SH-SY5Y (cell line): ENCODE results near the gene FAM25A.
"Not testable (repeated sequence)": the region's sequence is repeated elsewhere in the genome, so short reads cannot be mapped to it uniquely, and the experiment has no call there.

Experiments
- GATA2 ChIP-seq: IDR thresholded peaks from 2 replicates; pipeline ENCODE4 v1.6.1; 2011; ENCODE audit warnings: mild to moderate bottlenecking, low read depth, low read length
- GATA3 ChIP-seq: IDR thresholded peaks from 2 replicates; pipeline ENCODE4 v1.6.1; 2011; ENCODE audit warnings: low read depth, mild to moderate bottlenecking, low read length, moderate library complexity

The FAM25A gene

DNA sequence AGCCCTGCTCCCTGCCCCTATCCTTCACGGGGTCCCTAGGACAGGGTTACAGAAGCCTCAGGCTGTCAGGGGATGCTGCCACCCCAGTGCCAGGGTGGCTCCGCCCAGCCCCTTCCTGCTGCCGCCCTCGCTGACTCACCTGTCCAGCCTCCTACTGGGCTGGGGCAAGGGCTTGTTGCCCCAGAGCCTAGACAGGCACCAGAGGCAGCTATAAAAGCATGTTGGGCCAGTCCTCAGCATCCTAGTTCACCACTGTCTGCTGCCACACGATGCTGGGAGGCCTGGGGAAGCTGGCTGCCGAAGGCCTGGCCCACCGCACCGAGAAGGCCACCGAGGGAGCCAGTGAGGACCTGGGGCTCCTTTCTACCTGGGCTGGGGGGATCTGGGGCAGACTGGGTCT, at the start of gene FAM25A:
TSS of gene FAM25A (plus strand) at position 239 of the 400 bp plus-strand sequence. CDS start at position 270, 31 bp downstream.
- TF ChIP-seq GATA3, GATA2: not testable (repeated sequence)

DNA sequence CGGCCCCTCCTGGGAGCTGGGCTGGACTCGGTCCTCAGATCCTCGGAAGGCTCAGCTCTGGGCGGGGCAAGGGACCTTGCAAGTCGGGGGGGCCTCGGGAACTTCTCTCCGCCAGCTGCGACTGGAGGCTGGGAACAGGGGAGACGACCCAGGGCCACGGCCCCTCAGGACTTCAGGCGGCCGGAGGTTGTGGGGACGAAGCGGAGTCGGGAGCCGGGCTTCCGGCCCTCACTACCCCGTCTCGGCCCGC, 49.2 kb upstream of the FAM25A start:
- TF ChIP-seq GATA3 (no peak), GATA2 (no peak)

DNA sequence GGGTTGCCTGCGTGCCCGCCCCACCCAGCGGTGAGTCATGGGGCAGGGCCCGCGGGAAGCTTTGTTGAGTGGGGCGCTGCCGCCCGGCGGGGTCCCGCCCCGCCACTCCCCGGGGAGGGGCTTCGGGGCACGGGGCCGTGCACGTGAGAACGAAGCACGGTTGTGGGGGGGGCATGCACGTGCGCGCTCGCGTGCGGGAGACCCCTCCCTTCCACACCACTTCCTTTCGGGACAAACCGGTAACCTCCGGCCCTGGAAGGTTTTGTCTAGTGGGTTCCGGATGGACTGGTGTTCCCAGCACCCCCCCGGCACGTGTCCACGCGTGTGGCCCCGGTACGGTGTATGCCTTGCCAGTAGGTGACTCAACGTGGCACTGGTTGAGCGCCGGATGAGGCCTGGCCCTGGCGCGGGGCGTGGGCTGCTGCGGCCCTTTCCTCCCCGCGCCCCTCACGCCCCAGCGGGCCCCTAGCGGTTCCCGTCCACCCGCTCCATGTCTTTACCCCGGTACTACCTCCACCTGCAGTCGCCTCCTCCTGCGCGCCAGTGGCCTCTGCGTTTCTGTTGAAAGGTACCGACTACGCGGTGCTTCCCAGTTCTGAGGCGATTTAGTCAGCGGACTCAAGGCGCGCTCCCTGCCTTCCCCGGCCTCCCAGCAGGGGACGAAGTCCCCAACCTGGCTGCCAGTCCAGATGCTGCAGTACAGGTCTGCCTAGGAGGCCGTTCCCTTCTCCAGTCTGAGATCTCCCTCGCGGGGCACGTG, 48.7 kb upstream of the FAM25A start:
- TF ChIP-seq GATA3: no peak
- no peak for TF ChIP-seq GATA2

DNA sequence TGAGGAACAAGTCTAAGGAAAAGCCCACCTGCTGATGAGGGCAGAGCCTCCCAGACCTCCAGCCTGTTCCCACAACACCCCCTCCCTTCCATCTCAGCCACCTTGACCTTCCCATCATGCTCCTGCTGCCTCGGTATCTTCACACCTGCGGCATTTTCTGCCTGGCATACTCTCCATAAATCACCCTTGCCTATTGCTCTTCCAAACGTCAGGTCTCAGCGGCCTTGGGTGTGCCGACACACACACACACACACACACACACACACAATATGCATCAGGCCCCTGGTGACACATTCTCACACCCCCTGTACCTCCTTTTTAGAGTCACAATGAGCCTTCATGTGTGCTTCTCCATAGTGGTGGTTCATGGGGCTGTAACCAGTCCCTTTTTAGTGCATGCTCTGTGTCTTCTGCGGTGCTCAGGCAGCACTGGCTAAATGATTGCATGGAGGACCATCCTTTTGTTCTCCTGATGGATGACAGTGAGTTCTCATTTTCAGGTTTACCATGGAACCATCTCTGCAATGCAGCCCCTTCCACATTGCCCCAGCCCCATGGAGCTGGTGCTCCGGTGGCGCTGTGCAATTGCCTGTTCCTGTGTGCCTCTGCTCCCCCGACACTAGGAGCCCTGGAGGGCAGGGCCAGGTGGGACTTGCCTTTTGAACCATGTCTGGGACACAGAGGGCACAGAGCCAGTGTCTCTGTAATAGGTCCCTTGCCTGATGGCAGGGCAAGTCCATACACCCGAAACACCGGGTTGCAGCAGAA, 47.3 kb upstream of the FAM25A start:
- TF ChIP-seq GATA2 (no peak), GATA3 (no peak)

DNA sequence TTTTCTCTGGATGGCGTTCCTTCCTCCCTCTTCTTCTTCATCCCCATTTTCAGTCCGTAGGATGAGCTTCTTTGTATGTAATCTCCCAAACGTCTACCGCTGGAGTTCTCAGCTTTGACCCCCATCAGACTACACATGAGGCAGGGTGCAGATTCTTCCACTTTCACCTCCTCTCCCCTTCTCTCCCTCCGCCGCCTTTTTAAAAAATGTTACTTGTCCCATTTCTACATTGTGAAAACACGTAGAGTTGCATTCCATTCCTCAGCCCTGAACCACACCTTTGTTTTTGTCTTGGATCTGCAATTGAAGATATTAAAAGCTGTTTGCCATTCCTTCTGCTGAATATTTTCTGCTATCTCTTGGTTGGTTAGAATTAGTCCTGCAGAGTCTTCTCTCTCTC, 45.6 kb upstream of the FAM25A start:
- TF ChIP-seq GATA2: no peak
- TF ChIP-seq GATA3: no peak

DNA sequence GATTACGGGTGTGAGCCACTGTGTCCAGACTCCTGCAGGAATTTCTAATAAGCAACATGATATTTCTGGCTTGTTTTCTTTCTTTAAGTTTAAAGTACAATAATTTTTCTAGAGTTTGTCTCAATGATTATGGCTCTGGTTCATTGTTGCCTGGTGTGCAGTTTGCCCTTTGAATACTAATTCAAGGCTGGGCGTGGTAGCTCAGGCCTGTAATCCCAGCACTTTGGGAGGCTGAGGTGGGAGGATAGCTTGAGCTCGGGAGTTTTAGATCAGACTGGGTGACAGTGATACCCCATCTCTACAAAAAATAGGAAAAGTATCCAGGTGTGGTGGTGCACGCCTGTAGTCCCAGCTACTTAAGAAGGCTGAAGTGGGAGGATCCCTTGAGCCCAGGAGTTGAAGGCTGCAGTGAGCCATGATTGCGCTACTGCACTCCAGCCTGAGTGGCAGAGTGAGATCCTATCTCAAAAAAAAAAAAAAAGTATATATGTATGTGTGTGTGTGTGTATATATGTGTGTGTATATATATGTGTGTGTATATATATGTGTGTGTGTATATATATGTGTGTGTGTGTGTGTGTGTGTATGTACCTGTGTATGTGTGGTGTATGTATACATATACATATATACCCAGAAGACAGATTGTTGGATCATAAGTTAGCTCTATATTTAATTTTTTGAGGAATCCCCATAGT, 43.6 kb upstream of the FAM25A start:
- TF ChIP-seq GATA3 (no peak), GATA2 (no peak)

DNA sequence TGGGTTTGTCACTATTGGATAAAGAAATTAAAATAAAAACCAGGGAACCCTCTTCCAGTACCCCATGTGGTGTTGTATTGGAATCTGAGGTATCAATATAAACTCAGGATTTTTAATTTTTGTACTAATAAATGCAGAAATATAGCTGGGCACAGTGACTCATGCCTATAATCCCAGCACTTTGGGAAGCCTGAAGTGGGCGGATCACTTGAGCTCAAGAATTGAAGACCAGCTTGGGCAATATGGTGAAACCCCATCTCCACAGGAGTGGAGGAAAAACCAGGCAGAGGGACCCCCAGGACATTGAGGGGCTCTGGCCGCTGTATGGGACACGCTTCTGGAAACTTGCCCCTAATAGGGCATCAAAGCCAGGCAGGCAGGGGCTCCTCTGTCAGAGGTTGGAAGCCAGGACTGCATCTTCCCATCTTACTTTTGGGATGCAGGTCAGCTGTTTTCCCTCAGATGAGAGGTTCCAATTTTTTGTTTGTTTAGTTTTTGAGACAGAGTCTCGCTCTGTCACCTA, 40.7 kb upstream of the FAM25A start:
- TF ChIP-seq GATA2: no peak
- no peak for TF ChIP-seq GATA3

DNA sequence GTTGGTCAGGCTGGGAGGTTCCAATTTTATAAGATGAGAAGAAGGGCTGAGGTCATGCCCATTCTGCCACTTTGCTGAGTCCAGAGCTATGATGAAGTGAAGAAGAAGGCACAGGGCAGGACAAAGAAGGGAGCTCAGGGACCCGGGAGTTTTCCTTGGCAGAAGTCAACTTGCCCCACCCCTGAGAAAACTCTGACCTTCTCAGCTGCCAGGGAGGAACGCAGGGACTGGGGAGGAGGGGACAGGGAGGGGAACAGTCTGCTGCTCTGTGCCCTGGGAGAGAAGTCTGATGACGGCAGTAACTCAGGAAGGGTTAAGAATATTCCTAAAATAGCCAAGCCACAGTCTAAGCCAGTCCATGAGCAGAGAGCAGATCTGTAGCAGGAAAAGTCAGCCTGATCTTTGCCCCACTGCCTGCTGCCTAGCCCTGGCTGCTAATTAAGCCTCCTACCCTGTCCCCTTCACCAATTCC, 40.1 kb upstream of the FAM25A start:
- TF ChIP-seq GATA2 (no peak), GATA3 (no peak)

DNA sequence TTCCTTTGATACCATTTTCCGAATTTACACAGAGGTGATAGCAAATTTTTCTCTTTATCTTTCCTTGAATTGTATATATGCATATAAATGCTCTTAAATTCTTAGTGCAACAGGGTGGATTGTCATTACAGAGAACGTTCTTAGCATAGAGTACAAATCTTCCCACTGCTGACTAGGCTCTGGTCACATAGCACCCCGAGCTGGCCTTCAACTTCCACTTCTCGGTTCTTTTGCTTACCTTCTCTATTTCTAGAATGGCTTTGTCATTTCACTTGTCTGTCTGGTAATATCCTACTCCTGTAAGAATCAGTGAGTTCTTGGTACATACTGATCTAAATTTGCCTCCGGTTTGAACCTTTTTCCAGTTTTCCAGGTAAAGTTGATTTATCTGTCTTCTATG, 38.4 kb upstream of the FAM25A start:
- TF ChIP-seq GATA3 (no peak), GATA2 (no peak)

DNA sequence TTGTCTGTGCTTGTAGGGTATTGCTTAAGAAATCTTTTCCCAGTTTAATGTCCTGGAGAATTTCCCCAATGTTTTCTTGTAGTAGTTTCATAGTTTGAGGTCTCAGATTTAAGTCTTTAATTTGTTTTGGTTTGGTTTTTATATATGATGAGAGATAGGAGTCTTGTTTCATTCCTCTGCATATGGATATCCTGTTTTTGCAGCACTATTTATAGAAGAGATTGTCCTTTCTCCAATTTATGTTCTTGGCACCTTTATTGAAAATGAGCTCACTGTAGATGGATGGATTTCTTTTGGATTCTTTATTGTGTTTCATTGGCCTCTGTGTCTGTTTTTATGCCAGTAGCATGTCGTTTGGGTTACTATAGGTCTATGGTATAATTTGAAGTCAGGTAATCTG, 31.6 kb upstream of the FAM25A start:
- TF ChIP-seq GATA3: no peak
- no peak for TF ChIP-seq GATA2

DNA sequence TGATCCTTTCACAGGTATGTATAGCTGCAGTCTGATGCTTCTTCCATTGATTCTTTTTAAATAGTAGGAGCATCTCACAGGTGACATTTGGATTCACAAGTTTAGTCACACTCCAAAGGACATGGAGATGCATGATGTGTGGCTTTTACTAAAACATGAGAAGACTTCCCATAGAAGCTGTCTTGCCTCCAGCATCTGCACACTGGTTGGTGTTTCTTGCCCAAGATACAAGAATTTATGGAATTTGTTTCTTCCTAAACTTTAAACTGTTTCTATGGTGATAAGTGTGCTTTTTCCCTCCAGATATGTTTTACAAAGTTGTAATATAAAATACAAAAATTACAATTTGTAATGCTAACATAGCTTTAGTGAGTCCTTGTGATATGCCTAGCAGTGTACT, 27.6 kb upstream of the FAM25A start:
- TF ChIP-seq GATA2: no peak
- TF ChIP-seq GATA3: no peak

DNA sequence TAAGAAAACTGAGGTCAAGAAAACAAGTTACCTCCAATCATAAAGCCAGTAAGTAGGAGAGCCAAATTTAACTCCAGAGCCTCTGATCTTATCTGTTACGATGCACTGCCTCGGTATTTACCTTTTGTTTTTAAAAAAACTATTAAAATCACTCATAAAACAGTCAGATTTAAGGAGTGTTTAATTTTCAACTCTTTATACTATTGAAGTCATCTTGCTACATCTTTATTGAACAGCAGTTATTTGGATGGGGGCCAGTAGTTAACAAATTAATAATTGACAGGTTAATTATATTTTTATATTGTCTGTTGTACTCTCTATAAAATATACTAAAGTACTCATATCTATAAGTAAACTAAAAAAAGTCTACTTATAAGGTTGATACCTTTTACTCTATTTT, 27.2 kb upstream of the FAM25A start:
- no peak for TF ChIP-seq GATA2
- no peak for TF ChIP-seq GATA3

DNA sequence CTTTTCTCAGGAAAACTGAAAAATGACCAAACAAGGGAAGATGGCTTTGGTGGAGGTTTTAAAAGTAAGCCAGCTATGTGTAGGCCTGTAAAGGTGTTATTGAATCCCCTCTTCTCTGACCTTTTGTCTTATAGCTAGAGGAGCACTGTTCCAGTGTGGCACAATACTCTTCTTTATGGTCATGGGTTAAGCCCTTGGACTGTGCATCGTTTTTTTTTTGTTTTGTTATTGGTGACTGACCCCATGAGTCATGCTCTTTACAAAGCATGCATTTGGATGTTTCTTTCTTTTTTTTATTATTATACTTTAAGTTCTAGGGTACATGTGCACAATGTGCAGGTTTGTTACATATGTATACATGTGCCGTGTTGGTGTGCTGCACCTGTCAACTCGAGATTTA, 19.6 kb upstream of the FAM25A start:
- TF ChIP-seq GATA3 (no peak), GATA2 (no peak)

DNA sequence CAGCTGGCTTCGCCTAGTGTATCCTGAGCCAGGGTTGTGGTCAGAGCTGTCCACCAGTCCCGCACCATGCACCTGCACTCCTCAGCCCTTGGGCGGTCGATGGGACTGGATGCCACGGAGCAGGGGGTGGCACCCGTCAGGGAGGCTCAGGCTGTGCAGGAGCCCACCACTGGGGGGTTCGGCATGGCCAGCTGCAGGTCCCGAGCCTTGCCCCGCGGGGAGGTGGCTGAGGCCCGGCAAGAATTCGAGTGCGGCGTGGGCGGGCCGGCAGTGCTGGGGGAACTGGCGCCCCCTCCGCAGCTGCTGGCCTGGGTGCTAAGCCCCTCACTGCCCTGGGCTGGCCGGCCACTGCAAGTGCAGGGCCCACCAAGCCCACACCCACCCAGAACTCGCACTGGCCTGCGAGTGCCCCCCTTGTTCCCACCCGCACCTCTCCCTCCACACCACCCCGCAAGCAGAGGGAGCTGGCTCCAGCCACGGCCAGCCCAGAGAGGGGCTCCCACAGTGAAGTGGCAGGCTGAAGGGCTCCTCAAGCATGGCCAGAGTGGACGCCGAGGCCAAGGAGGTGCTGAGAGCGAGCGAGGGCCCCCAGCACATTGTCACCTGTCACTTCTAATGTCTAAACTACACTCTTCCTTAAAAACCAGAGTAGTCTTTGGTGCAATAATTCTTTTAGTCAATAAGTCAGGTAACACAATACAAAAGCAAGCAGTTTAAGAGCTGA, 11.0 kb downstream of the FAM25A start:
- TF ChIP-seq GATA2 (no peak), GATA3 (no peak)
